ENCODE measurements around the gene IL5. TPM values are rescaled to one million over a fixed set of nuclear protein-coding genes. Genes with fewer than 3 reads are reported as not detected.

Gene IL5
- total and polyA plus RNA-seq, 2 donors (not counting 1 experiment from before 2014, with no cell fraction given), result not detected

DNA sequence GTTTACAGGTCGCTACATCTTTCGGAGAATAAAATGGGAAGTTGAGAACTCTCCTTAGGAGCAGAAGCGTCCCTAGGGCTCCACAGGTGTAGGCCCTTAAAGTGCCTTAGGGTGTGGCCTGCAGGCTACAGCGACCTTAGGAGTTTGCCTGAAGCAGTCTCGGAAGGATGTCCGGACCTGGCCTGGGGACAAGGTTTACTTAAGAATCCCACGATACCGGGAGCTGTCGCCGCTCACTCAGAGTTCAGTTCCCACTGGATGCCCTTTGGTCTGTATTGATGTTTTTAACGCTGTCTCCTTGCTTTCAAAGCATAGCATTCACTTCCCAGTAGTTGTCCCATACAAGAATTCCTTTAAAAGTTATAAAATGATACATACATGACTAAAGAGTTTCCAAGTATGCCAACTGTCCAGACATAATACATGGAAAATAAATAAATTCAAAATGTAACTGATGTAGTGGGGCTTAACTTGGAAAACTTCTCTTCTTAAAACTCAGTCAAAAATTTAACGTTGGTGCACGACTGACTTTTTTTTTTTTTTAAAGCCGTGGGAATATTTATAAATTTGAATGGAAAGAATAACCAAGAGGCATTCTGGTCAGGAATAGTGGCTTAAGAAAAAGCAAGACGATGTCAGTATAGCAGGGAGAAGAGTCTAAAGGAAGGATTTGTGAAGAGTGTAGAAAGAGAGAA, 14.3 kb upstream of the IL5 start:
- Histone ChIP-seq H3K4me1 (ENCODE audit: control insufficient read depth in 2 of 2, insufficient read depth in 2 of 2, low read length in 2 of 2) (peaks cover 8 to 21% of the 10 kb centered on the region in 2 donors), H3K36me3 (replicated peaks in 1 of 2; ENCODE audit: control extremely low read depth in 1 of 2, control insufficient read depth in 1 of 2, extremely low read depth in 1 of 2, insufficient read depth in 2 of 2, low read length in 1 of 2) (peaks cover 11 to 20% of the 10 kb centered on the region in 2 experiments), H3K9me3 (ENCODE audit: control extremely low read depth in 1 of 3, control insufficient read depth in 2 of 3, insufficient read depth in 1 of 3, low read length in 2 of 3) (peaks cover 0 to 8% (median 0%) of the 10 kb centered on the region in 3 donors), H3K27me3 (replicated peaks in 1 of 4; ENCODE audit: control extremely low read depth in 1 of 4, control insufficient read depth in 3 of 4, insufficient read depth in 4 of 4, low read length in 3 of 4) (no peaks in the 10 kb centered on the region), H2AFZ (ENCODE audit: insufficient read depth, low read depth, low read length, poor library complexity, severe bottlenecking) (peak overlapping the region; percentile 99), H3K4me2 (replicated peaks; ENCODE audit: low read depth, low read length, poor library complexity, severe bottlenecking) (peak overlapping the region; percentile 93), H3K9ac (ENCODE audit: low read length) (peak overlapping the region; percentile 95), H3K79me2 (ENCODE audit: control insufficient read depth, insufficient read depth, low read length) (peaks cover 30% of the 10 kb centered on the region), H3K27ac (ENCODE audit: low read length in 2 of 2) (peak overlapping the region; percentile 72 to 88), H3K4me3 (ENCODE audit: control extremely low read depth in 1 of 5, extremely low read depth in 1 of 5, insufficient read depth in 1 of 5, low read depth in 2 of 5, low read length in 4 of 5) (peak overlapping the region; percentile 62 to 88 (median 81)), H4K20me1 (ENCODE audit: control insufficient read depth, insufficient read depth, low read length, poor library complexity, severe bottlenecking) (no peaks in the 10 kb centered on the region)
- ChIA-PET POLR2A (interaction anchor here (0.5 to 1.0 kb wide), 3 partner anchors 31 to 451 kb away, joined by 3 to 8 read pairs (median 4); no protein-coding TSS in a partner anchor), CTCF (interaction anchor here (0.6 to 1.0 kb wide), 3 partner anchors 8 to 180 kb away, joined by 3 read pairs; partner anchors contain the start of genes IRF1 and KIF3A)
- intact Hi-C loops (cut with micrococcal nuclease), result loop anchor here (2.0 to 5.0 kb wide), 3 partner anchors 179 to 495 kb away; partner anchors contain the start of genes GDF9, HSPA4, KIF3A and UQCRQ
- Mint-ChIP-seq H3K9me3 (ENCODE audit: insufficient read depth) (peaks cover 5% of the 10 kb centered on the region), H3K4me1 (peaks cover 26% of the 10 kb centered on the region), H3K27ac (peak overlapping the region; percentile 97), H3K27me3 (no peaks in the 10 kb centered on the region), H3K4me3 (peak overlapping the region; percentile 96)
- DNase-seq, result no peak
- peak; percentile 18 for ATAC-seq (ENCODE audit: low read depth)
- 7% methylated on average over 10 of the region's 15 CpGs for WGBS (ENCODE audit: insufficient coverage)
- TF ChIP-seq, protein P1, sequence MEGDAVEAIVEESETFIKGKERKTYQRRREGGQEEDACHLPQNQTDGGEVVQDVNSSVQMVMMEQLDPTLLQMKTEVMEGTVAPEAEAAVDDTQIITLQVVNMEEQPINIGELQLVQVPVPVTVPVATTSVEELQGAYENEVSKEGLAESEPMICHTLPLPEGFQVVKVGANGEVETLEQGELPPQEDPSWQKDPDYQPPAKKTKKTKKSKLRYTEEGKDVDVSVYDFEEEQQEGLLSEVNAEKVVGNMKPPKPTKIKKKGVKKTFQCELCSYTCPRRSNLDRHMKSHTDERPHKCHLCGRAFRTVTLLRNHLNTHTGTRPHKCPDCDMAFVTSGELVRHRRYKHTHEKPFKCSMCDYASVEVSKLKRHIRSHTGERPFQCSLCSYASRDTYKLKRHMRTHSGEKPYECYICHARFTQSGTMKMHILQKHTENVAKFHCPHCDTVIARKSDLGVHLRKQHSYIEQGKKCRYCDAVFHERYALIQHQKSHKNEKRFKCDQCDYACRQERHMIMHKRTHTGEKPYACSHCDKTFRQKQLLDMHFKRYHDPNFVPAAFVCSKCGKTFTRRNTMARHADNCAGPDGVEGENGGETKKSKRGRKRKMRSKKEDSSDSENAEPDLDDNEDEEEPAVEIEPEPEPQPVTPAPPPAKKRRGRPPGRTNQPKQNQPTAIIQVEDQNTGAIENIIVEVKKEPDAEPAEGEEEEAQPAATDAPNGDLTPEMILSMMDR (IDR thresholded peaks at IDR 0.05), result no peak
- TF ChIP-seq EZH2 (IDR thresholded peaks at IDR 0.05; ENCODE audit: borderline replicate concordance, insufficient read depth, low read depth, low read length, poor library complexity, severe bottlenecking), result no peak

Measured in B cell (primary cell).